Mucosa of descending colon (tissue), 3 donors: Measurements from ENCODE around the gene SCD5. TPM values are rescaled to one million over a fixed set of nuclear protein-coding genes. Genes with fewer than 3 reads are reported as not detected.
A peak's percentile ranks its signal among the peaks of the same experiment; 100 is the strongest.
"Not testable (repeated sequence)": the region's sequence is repeated elsewhere in the genome, so short reads cannot be mapped to it uniquely, and the experiment has no call there.

Experiments used
- ATAC-seq: fragments of 200-7000 bp; cut with Tn5 transposase; one replicate; pipeline ENCODE4 v1.9.1; 2020; ENCODE audit warnings: mild to moderate bottlenecking, moderate library complexity
- DNase-seq, 3 donors: peaks; one replicate each; pipeline ENCODE4 v3.0.0-alpha.2; 2020
- H3K36me3 ChIP-seq: fragments of 200-600 bp; one replicate; pipeline ENCODE4 v1.8.0; 2021; ENCODE audit warnings: low read depth, mild to moderate bottlenecking
- H3K4me1 ChIP-seq: fragments of 200-600 bp; one replicate; pipeline ENCODE4 v1.8.0; 2021; ENCODE audit warnings: low read depth, mild to moderate bottlenecking
- H3K4me3 ChIP-seq: fragments of 200-600 bp; one replicate; pipeline ENCODE4 v1.8.0; 2021; ENCODE audit warnings: mild to moderate bottlenecking
- H3K9me3 ChIP-seq: fragments of 200-600 bp; one replicate; pipeline ENCODE4 v1.8.0; 2021; ENCODE audit warnings: mild to moderate bottlenecking
- intact Hi-C, 2 donors: fragments of 100-400 bp; cut with DNase I in 1 of 2; cut with micrococcal nuclease in 1 of 2; formaldehyde crosslinking; loops; one replicate each; pipeline versions ENCODE4 v1.11.0 to v1.11.1; 2022; cut with DNase I, micrococcal nuclease
- long read RNA-seq, 2 donors: library from polyadenylated mRNA; unstranded; transcript quantifications; one replicate each; pipeline ENCODE4 v2.0.0, GENCODE V29; 2019 to 2021
- total RNA-seq, 3 donors: library from RNA; stranded (reverse); fragmentation: NEBNext Ultra II Directional in 2 of 3; extraction: Animal tissue kit (Norgen Biotek cat#: 25700) in 2 of 3; gene quantifications; one replicate each; pipeline versions ENCODE4 v1.2.1 to v1.2.4, GENCODE V29; 2021 to 2023
- TF ChIP-seq, protein P1 (sequence below): fragments of 200-600 bp; IDR thresholded peaks from one replicate; pipeline ENCODE4 v1.8.0; 2022; ENCODE audit warnings: antibody characterized with exemption, mild to moderate bottlenecking
- donor health status: DM: no; HTN: no; CAD: no; lungs with moderate emphysema.
- donor health status: DM: no; HTN: no; CAD: no.
- donor health status: DM: no; HTN: yes; CAD: no.

The SCD5 gene
- total RNA-seq: 10 to 100 TPM in 1 of 3 donors, 1 to 10 TPM in 2; 1.5 to 19.9 (median 2.8) TPM
- long read RNA-seq, donor 1, transcript SCD5-202 (5 exons, 3,101 nt): major isoform, 7 of 11 reads
- long read RNA-seq, donor 1, partial matches to known transcripts: 1 of 11 reads
- long read RNA-seq, donor 1, other reads (novel, unspliced or antisense): 2 of 11 reads
- long read RNA-seq, donor 2: 0 reads

DNA sequence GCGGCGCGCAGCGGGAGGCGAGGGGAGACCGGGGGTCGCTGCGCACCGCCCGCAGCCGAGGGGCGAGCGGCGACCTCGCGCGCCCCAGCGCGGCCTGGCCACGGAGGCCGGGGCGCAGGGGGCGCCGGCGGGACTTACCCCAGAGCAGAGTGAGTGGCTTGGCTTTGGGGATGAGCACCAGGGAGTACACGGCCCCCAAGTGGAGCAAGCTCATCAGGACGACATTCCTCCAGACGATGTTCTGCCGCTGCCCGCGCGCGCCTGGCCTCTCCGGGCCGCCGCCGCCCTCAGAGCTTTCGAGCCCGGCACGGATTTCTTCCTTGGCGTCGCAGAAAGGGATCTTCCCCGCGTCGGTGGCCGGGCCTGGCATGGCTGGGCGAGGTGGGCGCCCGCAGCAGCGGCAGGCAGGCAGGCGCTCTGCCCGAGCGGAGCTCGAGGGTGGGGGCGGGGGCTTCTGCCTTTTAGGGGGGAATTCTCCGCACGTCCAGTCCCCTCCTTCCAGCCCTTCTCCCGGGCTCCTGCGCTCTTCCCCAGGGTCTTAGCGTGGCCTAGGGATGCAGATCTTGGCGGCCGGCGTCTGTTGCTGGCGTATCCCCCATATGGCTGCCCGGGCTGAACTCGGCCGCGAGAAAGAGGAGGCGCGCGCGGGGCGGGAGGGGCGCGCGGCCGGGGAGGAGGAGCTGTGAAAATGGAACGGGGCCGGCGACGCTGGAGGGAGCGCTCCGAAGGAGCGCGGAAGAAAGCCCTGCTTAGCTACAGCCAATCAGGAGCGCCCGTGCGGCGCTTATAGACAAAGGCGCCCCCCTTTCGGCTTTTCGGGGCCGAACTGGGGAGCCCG, at the start of gene SCD5:
Gene SCD5, minus strand, starts transcription at position 629 of the 838 bp plus-strand sequence. Its CDS starts 259 bp downstream, at position 370.
- Histone ChIP-seq H3K36me3 (no peaks in the 10 kb centered on the region), H3K4me3 (peak within 1 kb of the TSS; percentile 17), H3K9me3 (no peaks in the 10 kb centered on the region), H3K4me1 (peaks cover 14% of the 10 kb centered on the region)
- intact Hi-C loops: no loop called here
- TF ChIP-seq, protein P1, sequence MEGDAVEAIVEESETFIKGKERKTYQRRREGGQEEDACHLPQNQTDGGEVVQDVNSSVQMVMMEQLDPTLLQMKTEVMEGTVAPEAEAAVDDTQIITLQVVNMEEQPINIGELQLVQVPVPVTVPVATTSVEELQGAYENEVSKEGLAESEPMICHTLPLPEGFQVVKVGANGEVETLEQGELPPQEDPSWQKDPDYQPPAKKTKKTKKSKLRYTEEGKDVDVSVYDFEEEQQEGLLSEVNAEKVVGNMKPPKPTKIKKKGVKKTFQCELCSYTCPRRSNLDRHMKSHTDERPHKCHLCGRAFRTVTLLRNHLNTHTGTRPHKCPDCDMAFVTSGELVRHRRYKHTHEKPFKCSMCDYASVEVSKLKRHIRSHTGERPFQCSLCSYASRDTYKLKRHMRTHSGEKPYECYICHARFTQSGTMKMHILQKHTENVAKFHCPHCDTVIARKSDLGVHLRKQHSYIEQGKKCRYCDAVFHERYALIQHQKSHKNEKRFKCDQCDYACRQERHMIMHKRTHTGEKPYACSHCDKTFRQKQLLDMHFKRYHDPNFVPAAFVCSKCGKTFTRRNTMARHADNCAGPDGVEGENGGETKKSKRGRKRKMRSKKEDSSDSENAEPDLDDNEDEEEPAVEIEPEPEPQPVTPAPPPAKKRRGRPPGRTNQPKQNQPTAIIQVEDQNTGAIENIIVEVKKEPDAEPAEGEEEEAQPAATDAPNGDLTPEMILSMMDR: no peak
- ATAC-seq (peak; percentile 88), DNase-seq (peak; percentile 52 to 67 (median 64))

DNA sequence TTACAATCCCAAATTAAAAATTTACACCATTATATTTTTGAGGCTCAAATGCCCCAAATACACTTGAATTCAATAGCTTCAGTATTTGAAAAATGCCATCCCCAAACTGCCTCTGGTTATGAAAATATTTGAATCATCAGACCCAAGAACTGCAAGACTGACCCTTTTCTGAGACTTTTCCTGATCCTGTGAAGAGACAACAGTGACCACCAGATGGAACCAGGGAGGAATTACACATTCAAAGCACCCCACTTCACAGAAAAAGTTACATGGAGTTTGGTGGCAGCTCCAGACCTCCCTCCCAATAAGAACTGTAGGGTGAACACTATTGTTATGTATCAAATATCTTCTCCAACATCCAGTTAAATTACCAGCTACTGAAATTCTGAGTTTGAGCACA, 44.0 kb upstream of the SCD5 start:
- H3K36me3 ChIP-seq: no peaks in the 10 kb centered on the region
- intact Hi-C loops: no loop called here
- no peak overlapping the region for H3K4me3 ChIP-seq
- ATAC-seq (no peak), DNase-seq (no peak)
- TF ChIP-seq, protein P1: no peak
- H3K9me3 ChIP-seq: no peaks in the 10 kb centered on the region
- H3K4me1 ChIP-seq: no peaks in the 10 kb centered on the region

DNA sequence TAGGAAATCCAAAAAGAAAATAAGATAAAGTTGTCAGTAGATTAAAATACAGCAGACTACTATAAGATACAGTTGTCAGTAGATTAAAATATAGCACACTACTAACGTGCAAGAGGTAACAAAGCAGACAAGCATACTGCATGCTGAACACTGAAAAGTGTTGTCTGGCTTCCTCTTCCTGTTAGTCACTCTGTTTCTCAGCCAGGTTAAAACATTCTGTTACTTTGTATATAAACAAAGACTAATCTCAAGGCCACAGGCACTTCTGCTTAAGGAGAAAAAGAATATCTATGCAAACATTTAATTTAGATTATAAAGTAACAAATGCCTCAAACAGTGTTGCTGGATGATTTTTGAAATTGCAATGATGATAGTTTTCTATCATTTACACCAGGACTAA, 41.0 kb upstream of the SCD5 start:
- intact Hi-C loops: no loop called here
- no peaks in the 10 kb centered on the region for H3K9me3 ChIP-seq
- DNase-seq (no peak), ATAC-seq (no peak)
- TF ChIP-seq, protein P1: no peak
- no peak overlapping the region for H3K4me3 ChIP-seq
- no peaks in the 10 kb centered on the region for H3K36me3 ChIP-seq
- no peaks in the 10 kb centered on the region for H3K4me1 ChIP-seq

DNA sequence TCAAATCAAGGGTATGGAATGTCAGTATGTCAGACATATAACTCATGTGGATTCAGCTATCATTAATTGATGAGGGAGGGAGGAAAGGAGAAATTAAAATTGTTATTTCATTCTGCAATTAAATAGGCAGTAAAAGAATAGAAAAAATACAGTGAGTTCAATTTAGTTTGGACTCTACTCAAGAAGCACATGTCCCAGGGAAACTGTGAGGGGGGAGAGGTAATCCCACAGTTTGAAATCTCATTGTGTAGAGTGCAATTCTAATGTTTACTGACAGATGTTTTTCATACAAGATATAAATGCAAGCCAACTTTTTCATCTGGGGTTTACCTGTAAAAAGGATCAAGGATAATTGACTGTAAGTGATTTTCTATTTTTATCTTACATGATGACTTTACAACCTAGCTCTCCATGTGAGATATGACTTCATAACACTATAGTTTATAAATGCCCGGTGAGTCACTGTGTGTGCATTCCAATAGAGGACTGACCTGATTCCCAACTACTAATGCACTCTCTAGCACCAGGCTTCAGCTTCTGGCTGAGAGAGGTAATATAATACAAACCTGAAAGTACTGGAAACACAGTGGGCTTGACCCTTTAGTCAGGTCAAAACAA, 35.2 kb upstream of the SCD5 start:
- H3K9me3 ChIP-seq: no peaks in the 10 kb centered on the region
- H3K4me1 ChIP-seq: peaks cover 12% of the 10 kb centered on the region
- H3K36me3 ChIP-seq: no peaks in the 10 kb centered on the region
- ATAC-seq (peak; percentile 100), DNase-seq (peak in 1 of 3 donors; percentile 44)
- TF ChIP-seq, protein P1: no peak
- intact Hi-C loops: no loop called here
- no peak overlapping the region for H3K4me3 ChIP-seq

DNA sequence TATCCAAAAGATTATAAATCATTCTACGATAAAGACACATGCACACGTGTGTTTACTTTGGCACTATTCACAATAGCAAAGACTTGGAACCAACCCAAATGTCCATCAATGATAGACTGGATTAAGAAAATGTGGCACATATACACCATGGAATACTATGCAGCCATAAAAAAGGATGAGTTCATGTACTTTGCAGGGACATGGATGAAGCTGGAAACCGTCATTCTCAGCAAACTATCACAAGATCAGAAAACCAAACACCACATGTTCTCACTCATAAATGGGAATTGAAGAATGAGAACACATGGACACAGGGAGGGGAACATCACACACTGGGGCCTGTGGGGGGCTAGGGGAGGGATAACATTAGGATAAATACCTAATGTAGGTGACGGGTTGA, 34.5 kb upstream of the SCD5 start:
- peaks cover 12% of the 10 kb centered on the region for H3K4me1 ChIP-seq
- H3K36me3 ChIP-seq, intact Hi-C loops, ATAC-seq, DNase-seq, H3K9me3 ChIP-seq, H3K4me3 ChIP-seq: not testable (repeated sequence)

DNA sequence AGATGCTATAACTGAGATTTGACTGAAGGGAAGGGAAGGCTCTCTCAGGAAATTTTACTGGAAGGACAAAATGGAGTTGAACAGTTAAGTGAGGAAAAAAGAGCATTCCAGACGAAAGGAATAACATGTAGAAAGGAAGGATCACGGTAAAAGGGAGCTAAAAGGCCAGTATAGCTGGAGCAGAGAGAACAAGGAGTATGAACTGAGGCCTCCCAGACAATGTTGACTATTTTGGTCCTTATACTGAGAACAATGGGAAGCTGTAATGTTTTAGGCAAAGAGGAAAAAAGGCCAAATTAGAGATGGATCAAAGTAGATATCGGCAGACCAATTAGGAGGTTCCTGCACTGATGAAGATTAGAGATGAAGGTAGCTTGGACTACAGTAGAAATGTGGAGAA, 26.8 kb upstream of the SCD5 start:
- H3K4me1 ChIP-seq: no peaks in the 10 kb centered on the region
- TF ChIP-seq, protein P1: no peak
- no peak overlapping the region for H3K4me3 ChIP-seq
- ATAC-seq (no peak), DNase-seq (no peak)
- no peaks in the 10 kb centered on the region for H3K9me3 ChIP-seq
- H3K36me3 ChIP-seq: peaks cover 6% of the 10 kb centered on the region
- intact Hi-C loops: no loop called here
